Sigmoid colon (tissue), 7 donors: ENCODE data around the gene URB1. TPM values are rescaled to one million over a fixed set of nuclear protein-coding genes. Genes with fewer than 3 reads are reported as not detected.
"Not testable (repeated sequence)": the region's sequence is repeated elsewhere in the genome, so short reads cannot be mapped to it uniquely, and the experiment has no call there.

ENCODE experiments used
- DNase-seq: peaks from one replicate; pipeline ENCODE4 v3.0.0-alpha.2; 2019
- H3K27ac ChIP-seq, 4 donors: fragments of 200-600 bp; sonication (generic); one replicate each; pipeline ENCODE4 v1.5.1; 2016 to 2019; ENCODE audit warnings: mild to moderate bottlenecking in 1 of 4
- H3K27me3 ChIP-seq, 3 donors: fragments of 200-600 bp; sonication (generic); one replicate each; pipeline ENCODE4 v1.5.1; 2019; ENCODE audit warnings: mild to moderate bottlenecking in 1 of 3
- H3K36me3 ChIP-seq, 4 donors: fragments of 200-600 bp; sonication (generic); one replicate each; pipeline ENCODE4 v1.5.1; 2016 to 2019
- H3K4me1 ChIP-seq, 4 donors: fragments of 200-600 bp; sonication (generic); one replicate each; pipeline ENCODE4 v1.5.1; 2017 to 2019
- H3K4me3 ChIP-seq, 4 donors: fragments of 200-600 bp; sonication (generic); one replicate each; pipeline ENCODE4 v1.5.1; 2017 to 2019; ENCODE audit warnings: mild to moderate bottlenecking in 2 of 4, moderate library complexity in 1 of 4
- H3K9me3 ChIP-seq, 4 donors: fragments of 200-600 bp in 3 of 4; sonication (generic) in 3 of 4; one replicate each; pipeline versions ENCODE4 v1.5.1 to v1.6.1; 2013 to 2019
- CTCF ChIP-seq, 4 experiments: fragments of 450-650 bp in 3 of 4; fragments of 200-600 bp in 1 of 4; IDR thresholded peaks; one replicate each; pipeline ENCODE4 v1.5.1; 2016 to 2019; ENCODE audit warnings: antibody characterized with exemption in 4 of 4, mild to moderate bottlenecking in 3 of 4, moderate library complexity in 2 of 4
- EP300 ChIP-seq, 4 donors: sonication (generic); formaldehyde crosslinking; IDR thresholded peaks; one replicate each; pipeline ENCODE4 v1.6.1; 2017; ENCODE audit warnings: antibody characterized with exemption in 4 of 4
- POLR2A ChIP-seq, 2 donors: fragments of 450-650 bp; IDR thresholded peaks; one replicate each; pipeline ENCODE4 v1.6.1; 2016; ENCODE audit warnings: antibody characterized with exemption in 2 of 2, mild to moderate bottlenecking in 2 of 2, moderate library complexity in 2 of 2
- POLR2AphosphoS5 ChIP-seq, 4 donors: sonication (generic); formaldehyde crosslinking; IDR thresholded peaks; one replicate each; pipeline ENCODE4 v1.6.1; 2017; ENCODE audit warnings: antibody characterized with exemption in 4 of 4
- WGBS, 2 donors: extraction: QIAGEN DNeasy Blood & Tissue Kit; methylation state at CpG; one replicate each; pipeline ENCODE4 v1.1.7; 2013; 5-methylcytosine and 5-hydroxymethylcytosine counted together
- intact Hi-C: fragments of 100-400 bp; cut with DNase I; formaldehyde crosslinking; loops from one replicate; pipeline ENCODE4 v1.15.1; 2023
- polyA plus RNA-seq, 3 donors: library from polyadenylated mRNA; stranded (reverse); fragments of 200-250 nt; gene quantifications; one replicate each; pipeline ENCODE4 v1.2.3, GENCODE V29; 2013
- total RNA-seq, 4 donors: library from RNA; depleted of rRNA; stranded (reverse); fragments of >200 nt; gene quantifications; one replicate each; pipeline ENCODE4 v1.1.0, GENCODE V29; 2016
- donor health status: healthy with polysubstance abuse.
- donor health status: Bipolar disorder and iron deficiency.
- donor health status: healthy.

URB1 gene
- total and polyA plus RNA-seq, 7 donors: 0.60 to 16.7 (median 7.5) TPM

- no peak for TF ChIP-seq CTCF (IDR thresholded peaks at IDR 0.05)
- no peak for TF ChIP-seq POLR2A (IDR thresholded peaks at IDR 0.05)
- Histone ChIP-seq H3K27me3 (no peaks in the 10 kb centered on the region), H3K4me1 (no peaks in the 10 kb centered on the region), H3K27ac (no peak overlapping the region), H3K9me3 (no peaks in the 10 kb centered on the region), H3K4me3 (no peak overlapping the region), H3K36me3 (peaks cover 15 to 100% (median 49%) of the 10 kb centered on the region in 4 donors)
- DNase-seq: no peak
- 92 to 93% methylated on average over 14 of the region's 14 CpGs for WGBS, 2 donors
- intact Hi-C loops: no loop called here
Measured at GRCh38 chr21:32315511-32316281, 77.1 kb downstream of the URB1 start.

GRCh38 chr21:32314806-32315205 lies 78.0 kb downstream of the URB1 start:
- Histone ChIP-seq H3K27me3 (no peaks in the 10 kb centered on the region), H3K4me1 (no peaks in the 10 kb centered on the region), H3K9me3 (no peaks in the 10 kb centered on the region), H3K27ac (no peak overlapping the region), H3K36me3 (peaks cover 7 to 98% (median 40%) of the 10 kb centered on the region in 4 donors), H3K4me3 (no peak overlapping the region)
- WGBS, 2 donors: 96% methylated on average over 16 of the region's 16 CpGs
- intact Hi-C loops: no loop called here
- TF ChIP-seq POLR2AphosphoS5 (IDR thresholded peaks at IDR 0.05) (no peak), POLR2A (IDR thresholded peaks at IDR 0.05) (no peak), CTCF (IDR thresholded peaks at IDR 0.05) (no peak), EP300 (IDR thresholded peaks at IDR 0.05) (no peak)
- DNase-seq: no peak

- Histone ChIP-seq H3K4me1 (no peaks in the 10 kb centered on the region), H3K27me3 (no peaks in the 10 kb centered on the region), H3K9me3 (no peaks in the 10 kb centered on the region), H3K36me3 (peaks cover 7 to 80% (median 26%) of the 10 kb centered on the region in 4 donors), H3K27ac (no peak overlapping the region), H3K4me3 (no peak overlapping the region)
- 96 to 97% methylated on average over 6 of the region's 6 CpGs for WGBS, 2 donors
- no peak for TF ChIP-seq CTCF (IDR thresholded peaks at IDR 0.05)
- no peak for TF ChIP-seq POLR2AphosphoS5 (IDR thresholded peaks at IDR 0.05)
- TF ChIP-seq EP300 (IDR thresholded peaks at IDR 0.05): no peak
- no peak for TF ChIP-seq POLR2A (IDR thresholded peaks at IDR 0.05)
- DNase-seq: no peak
- intact Hi-C loops: no loop called here
Measured at GRCh38 chr21:32312976-32313375, 79.8 kb downstream of the URB1 start.

- Histone ChIP-seq H3K27ac (no peak overlapping the region), H3K4me3 (no peak overlapping the region), H3K4me1 (no peaks in the 10 kb centered on the region), H3K27me3 (no peaks in the 10 kb centered on the region), H3K9me3 (no peaks in the 10 kb centered on the region), H3K36me3 (peaks cover 2 to 73% (median 23%) of the 10 kb centered on the region in 4 donors)
- no peak for DNase-seq
- 94 to 96% methylated on average over 5 of the region's 5 CpGs for WGBS, 2 donors
- intact Hi-C loops: no loop called here
- no peak for TF ChIP-seq EP300 (IDR thresholded peaks at IDR 0.05)
- no peak for TF ChIP-seq POLR2AphosphoS5 (IDR thresholded peaks at IDR 0.05)
- no peak for TF ChIP-seq POLR2A (IDR thresholded peaks at IDR 0.05)
- TF ChIP-seq CTCF (IDR thresholded peaks at IDR 0.05): no peak
Measured at GRCh38 chr21:32312326-32312725, 80.5 kb downstream of the URB1 start.

GRCh38 chr21:32311621-32312020 lies 81.2 kb downstream of the URB1 start:
- Histone ChIP-seq H3K27me3 (no peaks in the 10 kb centered on the region), H3K9me3 (no peaks in the 10 kb centered on the region), H3K4me1 (no peaks in the 10 kb centered on the region), H3K27ac (no peak overlapping the region), H3K36me3 (peaks cover 0 to 66% (median 16%) of the 10 kb centered on the region in 4 donors), H3K4me3 (no peak overlapping the region)
- TF ChIP-seq POLR2A (IDR thresholded peaks at IDR 0.05) (no peak), CTCF (IDR thresholded peaks at IDR 0.05) (no peak), POLR2AphosphoS5 (IDR thresholded peaks at IDR 0.05) (no peak), EP300 (IDR thresholded peaks at IDR 0.05) (no peak)
- intact Hi-C loops: no loop called here
- no peak for DNase-seq
- 96% methylated on average over 9 of the region's 9 CpGs for WGBS, 2 donors

- H3K36me3 ChIP-seq: peaks cover 0 to 60% (median 11%) of the 10 kb centered on the region in 4 donors
- H3K27ac ChIP-seq, H3K4me3 ChIP-seq, H3K9me3 ChIP-seq, DNase-seq, H3K27me3 ChIP-seq, intact Hi-C loops, H3K4me1 ChIP-seq: not testable (repeated sequence)
- 90 to 92% methylated on average over 9 of the region's 9 CpGs for WGBS, 2 donors
Measured at GRCh38 chr21:32310976-32311375, 81.8 kb downstream of the URB1 start.
